Measurements from ENCODE around the gene FOXP2. TPM values are rescaled to one million over a fixed set of nuclear protein-coding genes. Genes with fewer than 3 reads are reported as not detected.

Gene FOXP2
- total and polyA plus RNA-seq, 2 donors (not counting 1 experiment from before 2014, with no cell fraction given) = not detected

GRCh38 chr7:114718861-114719260 is 304.2 kb downstream of the FOXP2 start:
- no CpG with 5 or more reads among the region's 3 CpGs for WGBS (ENCODE audit: insufficient coverage)
- Histone ChIP-seq H3K9ac (ENCODE audit: low read length) (no peak overlapping the region), H3K27me3 (replicated peaks in 1 of 4; ENCODE audit: control extremely low read depth in 1 of 4, control insufficient read depth in 3 of 4, insufficient read depth in 4 of 4, low read length in 3 of 4) (no peaks in the 10 kb centered on the region), H3K9me3 (ENCODE audit: control extremely low read depth in 1 of 3, control insufficient read depth in 2 of 3, insufficient read depth in 1 of 3, low read length in 2 of 3) (no peaks in the 10 kb centered on the region), H2AFZ (ENCODE audit: insufficient read depth, low read depth, low read length, poor library complexity, severe bottlenecking) (no peak overlapping the region), H3K36me3 (replicated peaks in 1 of 2; ENCODE audit: control extremely low read depth in 1 of 2, control insufficient read depth in 1 of 2, extremely low read depth in 1 of 2, insufficient read depth in 2 of 2, low read length in 1 of 2) (no peaks in the 10 kb centered on the region), H3K4me2 (replicated peaks; ENCODE audit: low read depth, low read length, poor library complexity, severe bottlenecking) (no peak overlapping the region), H4K20me1 (ENCODE audit: control insufficient read depth, insufficient read depth, low read length, poor library complexity, severe bottlenecking) (no peaks in the 10 kb centered on the region), H3K27ac (ENCODE audit: low read length in 2 of 2) (no peak overlapping the region), H3K79me2 (ENCODE audit: control insufficient read depth, insufficient read depth, low read length) (no peaks in the 10 kb centered on the region), H3K4me3 (ENCODE audit: control extremely low read depth in 1 of 5, extremely low read depth in 1 of 5, insufficient read depth in 1 of 5, low read depth in 2 of 5, low read length in 4 of 5) (no peak overlapping the region), H3K4me1 (ENCODE audit: control insufficient read depth in 2 of 2, insufficient read depth in 2 of 2, low read length in 2 of 2) (no peaks in the 10 kb centered on the region)
- POLR2A ChIA-PET = no interaction called here
- H3K4me1 Mint-ChIP-seq = no peaks in the 10 kb centered on the region
- no peak for DNase-seq
- H3K27ac Mint-ChIP-seq = no peak overlapping the region
- H3K4me3 Mint-ChIP-seq = no peak overlapping the region
- CTCF ChIA-PET = no interaction called here
- intact Hi-C loops (cut with micrococcal nuclease) = no loop called here
- no peaks in the 10 kb centered on the region for H3K9me3 Mint-ChIP-seq (ENCODE audit: insufficient read depth)
- TF ChIP-seq EZH2 (IDR thresholded peaks at IDR 0.05; ENCODE audit: borderline replicate concordance, insufficient read depth, low read depth, low read length, poor library complexity, severe bottlenecking) = no peak
- TF ChIP-seq, protein P1, sequence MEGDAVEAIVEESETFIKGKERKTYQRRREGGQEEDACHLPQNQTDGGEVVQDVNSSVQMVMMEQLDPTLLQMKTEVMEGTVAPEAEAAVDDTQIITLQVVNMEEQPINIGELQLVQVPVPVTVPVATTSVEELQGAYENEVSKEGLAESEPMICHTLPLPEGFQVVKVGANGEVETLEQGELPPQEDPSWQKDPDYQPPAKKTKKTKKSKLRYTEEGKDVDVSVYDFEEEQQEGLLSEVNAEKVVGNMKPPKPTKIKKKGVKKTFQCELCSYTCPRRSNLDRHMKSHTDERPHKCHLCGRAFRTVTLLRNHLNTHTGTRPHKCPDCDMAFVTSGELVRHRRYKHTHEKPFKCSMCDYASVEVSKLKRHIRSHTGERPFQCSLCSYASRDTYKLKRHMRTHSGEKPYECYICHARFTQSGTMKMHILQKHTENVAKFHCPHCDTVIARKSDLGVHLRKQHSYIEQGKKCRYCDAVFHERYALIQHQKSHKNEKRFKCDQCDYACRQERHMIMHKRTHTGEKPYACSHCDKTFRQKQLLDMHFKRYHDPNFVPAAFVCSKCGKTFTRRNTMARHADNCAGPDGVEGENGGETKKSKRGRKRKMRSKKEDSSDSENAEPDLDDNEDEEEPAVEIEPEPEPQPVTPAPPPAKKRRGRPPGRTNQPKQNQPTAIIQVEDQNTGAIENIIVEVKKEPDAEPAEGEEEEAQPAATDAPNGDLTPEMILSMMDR (IDR thresholded peaks at IDR 0.05) = no peak
- H3K27me3 Mint-ChIP-seq = peaks cover 9% of the 10 kb centered on the region
- ATAC-seq (ENCODE audit: low read depth) = no peak

DNA sequence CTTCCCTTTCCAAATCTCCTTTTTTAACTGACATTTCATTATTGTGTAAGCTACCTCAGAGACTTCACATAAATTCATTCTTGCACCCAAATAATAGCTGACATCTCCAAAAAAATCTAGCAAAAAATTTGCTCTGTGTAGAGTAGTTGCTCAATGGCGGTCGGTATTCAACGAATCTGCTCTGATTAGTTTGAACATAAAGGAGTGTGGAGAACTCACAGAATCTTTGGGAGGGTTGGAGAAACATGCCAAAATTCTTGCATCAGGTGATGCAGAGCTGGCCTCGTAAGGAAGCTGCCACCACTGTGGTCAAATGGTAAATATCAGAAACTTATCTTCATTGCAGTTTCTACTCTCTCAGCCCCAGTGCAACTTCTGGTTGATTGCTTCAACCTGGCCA is 306.1 kb downstream of the FOXP2 start:
- no peak overlapping the region for H3K4me3 ChIP-seq (ENCODE audit: control extremely low read depth in 1 of 5, extremely low read depth in 1 of 5, insufficient read depth in 1 of 5, low read depth in 2 of 5, low read length in 4 of 5)
- no peaks in the 10 kb centered on the region for H3K79me2 ChIP-seq (ENCODE audit: control insufficient read depth, insufficient read depth, low read length)
- H3K4me1 Mint-ChIP-seq = no peaks in the 10 kb centered on the region
- no peaks in the 10 kb centered on the region for H3K27me3 ChIP-seq (replicated peaks in 1 of 4; ENCODE audit: control extremely low read depth in 1 of 4, control insufficient read depth in 3 of 4, insufficient read depth in 4 of 4, low read length in 3 of 4)
- H3K4me3 Mint-ChIP-seq = no peak overlapping the region
- CTCF ChIA-PET = no interaction called here
- WGBS (ENCODE audit: insufficient coverage) = 90% methylated on average over 1 of the region's 4 CpGs
- H4K20me1 ChIP-seq (ENCODE audit: control insufficient read depth, insufficient read depth, low read length, poor library complexity, severe bottlenecking) = no peaks in the 10 kb centered on the region
- TF ChIP-seq EZH2 (IDR thresholded peaks at IDR 0.05; ENCODE audit: borderline replicate concordance, insufficient read depth, low read depth, low read length, poor library complexity, severe bottlenecking) = no peak
- TF ChIP-seq, protein P1 (IDR thresholded peaks at IDR 0.05) = no peak
- no peak for ATAC-seq (ENCODE audit: low read depth)
- intact Hi-C loops (cut with micrococcal nuclease) = no loop called here
- no peaks in the 10 kb centered on the region for H3K4me1 ChIP-seq (ENCODE audit: control insufficient read depth in 2 of 2, insufficient read depth in 2 of 2, low read length in 2 of 2)
- no peaks in the 10 kb centered on the region for H3K36me3 ChIP-seq (replicated peaks in 1 of 2; ENCODE audit: control extremely low read depth in 1 of 2, control insufficient read depth in 1 of 2, extremely low read depth in 1 of 2, insufficient read depth in 2 of 2, low read length in 1 of 2)
- peaks cover 3% of the 10 kb centered on the region for H3K27me3 Mint-ChIP-seq
- H2AFZ ChIP-seq (ENCODE audit: insufficient read depth, low read depth, low read length, poor library complexity, severe bottlenecking) = no peak overlapping the region
- H3K9ac ChIP-seq (ENCODE audit: low read length) = no peak overlapping the region
- H3K9me3 ChIP-seq (ENCODE audit: control extremely low read depth in 1 of 3, control insufficient read depth in 2 of 3, insufficient read depth in 1 of 3, low read length in 2 of 3) = no peaks in the 10 kb centered on the region
- no peaks in the 10 kb centered on the region for H3K9me3 Mint-ChIP-seq (ENCODE audit: insufficient read depth)
- no peak overlapping the region for H3K4me2 ChIP-seq (replicated peaks; ENCODE audit: low read depth, low read length, poor library complexity, severe bottlenecking)
- no peak overlapping the region for H3K27ac Mint-ChIP-seq
- H3K27ac ChIP-seq (ENCODE audit: low read length in 2 of 2) = no peak overlapping the region
- no peak for DNase-seq
- POLR2A ChIA-PET = no interaction called here

Data from B cell (primary cell).